Activated T-helper 17 cell treated with anti-CD3 and anti-CD28 coated beads, Interleukin-2, amount 50 U/mL, for 72 hours (primary cell): ENCODE results near the gene KRTAP10-3. TPM values are rescaled to one million over a fixed set of nuclear protein-coding genes. Genes with fewer than 3 reads are reported as not detected.
A peak's percentile ranks its signal among the peaks of the same experiment; 100 is the strongest.
"Not testable (repeated sequence)": the region's sequence is repeated elsewhere in the genome, so short reads cannot be mapped to it uniquely, and the experiment has no call there.

Source experiments
- ATAC-seq: fragments of 150-1000 bp; cut with Tn5 transposase; replicated peaks from 2 replicates; pipeline ENCODE4 v1.10.0; 2021; ENCODE audit warnings: mild to moderate bottlenecking, moderate library complexity
- H3K27ac Mint-ChIP-seq: one replicate; pipeline ENCODE4 v1.8.0; 2022; ENCODE audit warnings: mixed read lengths
- H3K27me3 Mint-ChIP-seq: one replicate; pipeline ENCODE4 v1.8.0; 2022; ENCODE audit warnings: mixed read lengths
- H3K36me3 Mint-ChIP-seq: one replicate; pipeline ENCODE4 v1.8.0; 2022; ENCODE audit warnings: low read depth, mild to moderate bottlenecking, mixed read lengths
- H3K4me1 Mint-ChIP-seq: one replicate; pipeline ENCODE4 v1.8.0; 2022; ENCODE audit warnings: mixed read lengths
- H3K4me3 Mint-ChIP-seq: one replicate; pipeline ENCODE4 v1.8.0; 2022; ENCODE audit warnings: mild to moderate bottlenecking, mixed read lengths
- H3K9me3 Mint-ChIP-seq: one replicate; pipeline ENCODE4 v1.8.0; 2022; ENCODE audit warnings: mixed read lengths
- total RNA-seq, 2 donors: library from RNA; stranded (reverse); gene quantifications; one replicate each; pipeline ENCODE4 v1.2.3, GENCODE V29; 2022

The KRTAP10-3 gene
- total RNA-seq, 2 donors from 2014 or later, result not detected

DNA sequence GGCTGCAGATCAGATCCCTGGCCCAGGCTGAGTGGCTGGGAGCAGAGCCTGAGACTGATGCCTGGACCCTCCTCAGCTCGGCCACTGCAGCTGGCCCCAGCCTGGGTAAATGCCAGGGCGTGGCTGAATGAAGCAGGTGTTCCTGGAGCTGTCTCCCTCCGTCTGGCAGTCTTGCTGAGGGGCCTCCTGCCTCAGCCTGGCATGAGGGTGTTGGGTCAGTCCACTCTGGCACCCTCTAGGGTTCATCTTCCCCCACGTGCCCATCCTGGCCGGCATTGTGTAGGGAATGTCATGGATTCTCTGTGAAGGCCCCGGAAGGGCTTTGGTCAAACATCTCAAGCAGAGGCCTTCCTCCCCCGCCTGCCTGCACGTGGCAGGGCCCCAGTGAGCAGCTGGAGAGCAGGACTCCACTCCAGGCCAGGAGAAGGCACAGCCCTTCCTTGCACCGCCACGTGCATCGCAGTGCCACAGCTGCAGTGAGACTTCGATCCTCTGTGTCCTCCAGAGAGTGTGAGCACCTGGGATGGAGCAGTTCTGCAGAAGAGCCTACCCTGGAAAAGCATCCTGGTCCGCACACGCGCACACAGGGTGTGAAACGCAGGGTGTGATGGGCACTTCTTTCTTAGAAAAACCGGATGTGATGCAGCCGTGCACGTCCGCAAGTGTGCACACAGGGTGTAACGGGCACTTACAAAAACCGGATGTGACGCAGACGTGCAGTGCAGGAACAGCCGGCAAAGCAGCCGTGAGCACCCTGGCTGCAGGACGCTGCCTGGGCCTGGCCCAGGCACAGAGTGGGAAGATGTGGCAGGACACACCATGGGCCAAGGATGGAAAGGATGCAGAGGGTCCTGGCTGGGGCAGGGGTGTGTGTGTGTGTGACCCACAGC is 10.3 kb upstream of the KRTAP10-3 start:
- peak; percentile 18 for ATAC-seq
- Mint-ChIP-seq H3K27ac (no peak overlapping the region), H3K4me1 (peaks cover 11% of the 10 kb centered on the region), H3K27me3 (peaks cover 3% of the 10 kb centered on the region), H3K36me3 (no peaks in the 10 kb centered on the region), H3K4me3 (no peak overlapping the region), H3K9me3 (no peaks in the 10 kb centered on the region)

DNA sequence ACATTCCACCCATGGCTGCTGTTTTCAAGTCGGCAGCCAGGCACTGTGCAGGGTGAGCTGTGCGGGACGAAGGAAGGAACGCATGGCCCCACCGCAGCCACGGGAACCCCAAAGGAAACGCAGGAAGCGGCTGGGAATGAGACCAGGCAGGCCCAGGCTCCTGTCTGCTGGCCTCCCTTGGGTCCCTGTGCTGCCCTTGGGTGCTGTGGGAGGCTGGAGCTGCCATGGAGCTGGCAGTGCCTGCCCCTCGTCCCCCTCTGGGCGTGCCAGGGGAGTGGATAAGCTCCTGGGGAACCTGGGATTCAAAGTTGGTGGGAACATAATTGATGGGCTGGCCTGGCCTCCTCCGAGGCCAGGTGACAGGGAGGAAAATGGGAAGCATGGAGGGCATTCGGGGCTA is 9.7 kb upstream of the KRTAP10-3 start:
- Mint-ChIP-seq H3K27me3 (peaks cover 2% of the 10 kb centered on the region), H3K36me3 (no peaks in the 10 kb centered on the region), H3K4me1 (peaks cover 11% of the 10 kb centered on the region), H3K4me3 (no peak overlapping the region), H3K9me3 (no peaks in the 10 kb centered on the region), H3K27ac (no peak overlapping the region)
- no peak for ATAC-seq

DNA sequence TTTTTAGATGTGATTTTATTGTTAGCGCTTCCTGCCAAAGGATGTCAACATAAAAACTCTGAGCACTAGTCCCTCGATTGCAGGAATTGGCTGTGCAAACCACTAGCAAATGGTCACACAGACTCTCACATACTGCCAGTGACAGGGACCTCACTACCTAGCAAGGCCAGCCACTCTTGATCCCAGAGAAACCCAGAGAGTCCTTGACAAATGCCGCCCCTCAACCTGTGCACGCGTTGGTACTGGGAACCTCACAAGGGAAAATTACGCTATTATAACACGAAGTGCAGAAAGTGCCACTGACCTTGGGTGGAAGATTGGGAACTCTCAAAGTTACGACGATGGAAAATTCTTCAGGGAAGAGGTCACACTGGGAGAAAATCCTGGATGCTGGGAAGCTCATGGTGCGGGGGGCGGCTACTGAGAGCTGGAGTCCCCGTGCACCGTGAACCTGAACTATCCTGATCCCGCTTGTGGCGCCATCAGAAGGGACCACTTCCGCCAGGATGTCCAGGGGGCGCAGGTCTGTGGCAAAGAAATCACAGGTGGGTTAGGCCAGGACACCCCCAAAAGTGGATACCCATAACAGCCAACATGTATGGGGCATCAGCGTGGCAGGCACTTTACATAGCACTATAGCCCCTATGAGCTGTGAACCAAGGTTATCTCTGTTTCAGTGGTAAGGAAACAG is 9.0 kb upstream of the KRTAP10-3 start:
- Mint-ChIP-seq H3K27me3 (no peaks in the 10 kb centered on the region), H3K27ac (no peak overlapping the region), H3K36me3 (no peaks in the 10 kb centered on the region), H3K4me1 (peaks cover 11% of the 10 kb centered on the region), H3K4me3 (no peak overlapping the region), H3K9me3 (no peaks in the 10 kb centered on the region)
- ATAC-seq, result no peak

DNA sequence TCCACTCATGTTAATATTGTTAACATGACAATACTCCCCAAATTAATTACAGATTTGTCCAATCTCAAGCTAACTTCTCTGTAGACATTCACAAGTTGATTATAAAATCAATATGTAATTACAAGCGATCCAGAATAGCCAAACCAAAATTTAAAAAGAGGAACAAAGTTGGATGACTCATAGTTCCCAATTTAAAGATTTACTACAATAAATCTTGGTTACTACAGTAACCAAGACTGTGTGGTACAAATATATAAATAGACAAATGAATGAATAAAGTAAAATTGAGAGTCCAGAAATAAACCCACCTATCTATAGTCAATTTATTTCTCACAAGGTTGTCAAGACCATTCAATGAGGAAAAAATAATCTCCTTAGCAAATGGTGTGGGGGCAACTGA is 7.8 kb upstream of the KRTAP10-3 start:
- Mint-ChIP-seq H3K4me1 (peaks cover 11% of the 10 kb centered on the region), H3K4me3 (no peak overlapping the region), H3K36me3 (no peaks in the 10 kb centered on the region), H3K27me3 (no peaks in the 10 kb centered on the region), H3K27ac (no peak overlapping the region), H3K9me3 (no peaks in the 10 kb centered on the region)
- no peak for ATAC-seq

DNA sequence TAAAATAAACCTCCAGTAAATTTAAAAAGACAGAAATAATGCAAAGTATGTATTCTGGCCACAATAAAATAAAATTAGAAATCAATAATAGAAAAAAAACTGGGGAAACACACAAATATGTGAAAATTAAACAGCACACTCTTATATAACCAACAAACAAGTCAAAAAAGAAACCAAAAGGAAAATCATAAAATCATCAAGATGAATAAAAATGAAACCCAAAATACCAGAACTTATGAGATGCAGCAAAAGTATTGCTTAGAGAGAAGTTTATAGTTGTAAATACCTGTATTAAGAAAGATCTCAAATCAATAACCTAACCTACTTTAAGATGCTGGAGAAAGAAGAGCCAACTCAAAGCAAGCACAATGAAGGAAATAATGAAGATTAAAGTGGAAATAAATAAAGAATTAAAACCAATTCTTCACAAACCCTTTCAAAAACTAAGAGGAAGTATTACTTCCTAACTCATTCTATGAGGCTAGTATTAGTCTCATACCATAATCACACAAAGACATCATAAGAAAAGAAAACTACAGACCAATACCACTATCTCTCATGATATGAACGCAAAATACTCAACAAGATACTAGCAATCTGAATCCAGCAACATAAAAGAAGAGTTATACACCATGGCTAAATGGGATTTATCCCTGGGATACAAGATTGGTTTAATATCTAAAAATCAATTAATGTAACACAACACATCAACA is 6.4 kb upstream of the KRTAP10-3 start:
- Mint-ChIP-seq H3K9me3 (peaks cover 5% of the 10 kb centered on the region), H3K4me3 (peak overlapping the region; percentile 33), H3K27me3 (no peaks in the 10 kb centered on the region), H3K4me1 (peaks cover 11% of the 10 kb centered on the region), H3K36me3 (no peaks in the 10 kb centered on the region), H3K27ac (peak overlapping the region; percentile 74)
- ATAC-seq, result peak; percentile 61

DNA sequence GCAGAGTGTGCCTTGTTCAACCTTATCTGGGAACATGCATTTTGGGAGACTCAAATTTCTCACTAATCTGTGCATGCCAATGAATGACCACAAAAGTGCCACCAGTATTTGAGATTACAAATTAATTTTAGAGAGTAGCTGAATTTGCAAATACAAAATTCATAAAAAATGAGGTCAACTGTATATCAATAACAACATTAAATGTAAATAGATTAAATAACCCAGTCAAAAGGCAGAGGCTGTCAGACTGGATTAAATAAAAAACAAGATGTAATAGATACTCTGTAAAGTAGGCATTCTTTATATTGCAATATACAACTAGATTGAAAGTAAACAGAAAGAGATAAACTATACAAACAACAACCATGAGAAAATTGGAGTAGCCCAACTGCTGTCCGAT is 5.5 kb upstream of the KRTAP10-3 start:
- Mint-ChIP-seq H3K27ac (peak overlapping the region; percentile 74), H3K36me3 (no peaks in the 10 kb centered on the region), H3K9me3 (peaks cover 5% of the 10 kb centered on the region), H3K4me1 (peaks cover 11% of the 10 kb centered on the region), H3K4me3 (no peak overlapping the region), H3K27me3 (no peaks in the 10 kb centered on the region)
- ATAC-seq, result no peak

DNA sequence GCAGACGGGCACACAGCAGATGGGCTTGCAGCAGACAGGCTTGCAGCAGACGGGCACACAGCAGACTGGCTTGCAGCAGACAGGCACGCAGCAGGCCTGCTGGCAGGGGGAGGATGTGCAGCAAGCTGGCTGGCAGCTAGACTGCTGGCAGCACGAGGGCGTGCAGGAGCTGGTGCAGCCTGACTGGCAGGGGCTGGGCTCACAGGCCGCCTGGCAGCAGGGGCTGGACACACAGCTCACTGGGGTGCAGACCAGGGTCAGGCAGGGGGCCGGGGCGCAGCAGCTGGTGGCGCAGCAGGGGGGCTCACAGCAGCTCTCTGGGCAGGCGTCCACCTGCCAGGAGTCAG is 293 bp downstream of the KRTAP10-3 start:
- H3K36me3 Mint-ChIP-seq, H3K4me1 Mint-ChIP-seq, H3K27ac Mint-ChIP-seq, H3K27me3 Mint-ChIP-seq, H3K9me3 Mint-ChIP-seq, H3K4me3 Mint-ChIP-seq, ATAC-seq: not testable (repeated sequence)

DNA sequence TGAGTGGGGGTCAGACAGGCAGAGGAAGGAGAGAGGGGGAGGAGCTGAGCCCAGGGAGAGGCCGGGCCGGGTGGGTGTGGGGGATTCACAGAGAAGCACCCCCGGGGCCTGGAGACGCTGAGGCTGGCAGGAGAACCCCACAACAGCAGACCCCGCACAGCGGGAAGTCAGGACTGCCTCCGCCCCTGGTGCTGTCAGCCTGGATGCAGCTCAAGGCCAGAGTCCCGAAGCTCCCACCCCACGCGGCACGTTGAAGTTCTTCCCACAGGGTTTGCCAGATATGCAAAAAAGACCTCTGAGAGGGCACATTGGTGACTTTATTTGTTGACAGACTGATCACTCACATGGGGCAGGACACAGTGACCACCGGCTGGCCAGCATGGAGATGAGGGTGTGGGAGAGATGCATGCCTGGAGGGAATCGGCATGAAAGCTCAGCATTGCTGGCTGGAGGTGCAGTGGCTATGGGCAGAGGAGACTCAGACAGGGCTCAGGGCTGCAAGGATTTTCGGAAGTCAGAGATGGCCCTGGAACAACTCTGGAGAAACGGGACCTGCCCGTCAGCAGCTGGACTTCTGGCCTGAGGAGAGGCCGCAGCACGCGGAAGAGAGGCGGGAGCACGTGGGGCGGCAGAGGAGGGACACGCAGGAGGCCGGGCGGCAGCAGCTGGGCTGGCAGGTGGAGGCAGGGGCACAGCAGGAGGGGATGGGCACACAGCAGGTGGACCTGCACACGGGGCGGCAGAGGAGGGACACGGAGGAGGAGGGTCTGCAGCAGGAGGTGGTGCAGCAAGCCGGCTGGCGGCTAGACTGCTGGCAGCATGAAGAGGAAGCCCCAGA is 885 bp downstream of the KRTAP10-3 start:
- ATAC-seq, result no peak
- H3K4me3 Mint-ChIP-seq, result no peak overlapping the region
- H3K27me3 Mint-ChIP-seq, result peaks cover 4% of the 10 kb centered on the region
- no peak overlapping the region for H3K27ac Mint-ChIP-seq
- no peaks in the 10 kb centered on the region for H3K36me3 Mint-ChIP-seq
- H3K4me1 Mint-ChIP-seq, result no peaks in the 10 kb centered on the region
- H3K9me3 Mint-ChIP-seq, result peaks cover 10% of the 10 kb centered on the region

DNA sequence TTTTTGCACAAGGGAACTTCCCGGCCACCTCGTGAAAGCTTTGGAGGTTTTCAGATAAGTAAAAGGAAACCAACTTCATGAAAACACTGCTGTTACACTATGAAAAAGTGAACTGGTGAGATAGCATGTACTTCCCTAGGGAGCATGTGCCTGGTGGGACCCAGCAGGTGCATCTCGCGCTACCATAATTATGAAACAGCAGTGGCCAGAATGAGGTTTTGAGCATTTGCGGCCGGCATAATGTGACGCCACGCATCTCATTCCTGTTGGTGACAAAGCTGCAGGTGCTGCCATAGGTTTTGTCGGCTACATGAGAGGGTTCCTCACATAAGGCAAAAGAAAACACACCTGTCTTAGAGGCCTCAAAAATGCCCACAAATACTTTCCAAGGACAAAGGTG is 1.7 kb downstream of the KRTAP10-3 start:
- Mint-ChIP-seq H3K4me1 (no peaks in the 10 kb centered on the region), H3K36me3 (no peaks in the 10 kb centered on the region), H3K4me3 (no peak overlapping the region), H3K27ac (no peak overlapping the region), H3K9me3 (peaks cover 10% of the 10 kb centered on the region), H3K27me3 (peaks cover 4% of the 10 kb centered on the region)
- no peak for ATAC-seq

DNA sequence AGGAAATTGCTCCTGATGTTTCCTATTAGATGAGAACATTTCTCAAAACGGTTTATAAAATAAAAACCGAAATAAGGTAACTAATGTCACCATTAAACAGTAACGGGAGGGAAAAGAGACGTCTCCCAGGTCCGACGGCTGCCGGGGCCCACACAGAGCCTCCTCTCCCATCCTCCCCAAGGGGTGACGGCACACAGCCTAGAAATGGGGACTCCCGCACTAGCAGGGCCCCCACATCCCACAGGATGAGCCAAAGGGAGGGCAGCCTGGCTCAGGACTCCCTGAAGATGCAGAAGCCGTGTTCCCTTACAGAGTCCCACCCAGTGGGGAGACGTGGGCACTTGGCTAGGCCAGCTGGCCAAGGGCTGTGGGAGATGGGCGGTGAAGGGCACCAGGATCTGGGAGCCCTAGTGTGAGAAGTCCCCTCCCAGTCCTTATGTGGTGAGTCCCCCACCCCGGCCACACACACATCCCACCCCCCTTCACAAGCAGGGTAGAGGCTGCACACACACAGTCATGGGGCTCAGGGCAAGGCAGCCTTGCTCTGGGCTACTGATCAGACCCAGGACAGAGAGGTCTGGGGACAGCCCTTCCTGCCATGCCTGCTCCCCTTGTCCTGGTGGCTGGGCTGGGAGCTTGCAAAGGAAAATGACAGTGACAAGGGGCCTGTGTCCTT is 3.3 kb downstream of the KRTAP10-3 start:
- H3K4me3 Mint-ChIP-seq, result no peak overlapping the region
- H3K9me3 Mint-ChIP-seq, result peaks cover 4% of the 10 kb centered on the region
- H3K4me1 Mint-ChIP-seq, result no peaks in the 10 kb centered on the region
- no peak overlapping the region for H3K27ac Mint-ChIP-seq
- no peak for ATAC-seq
- H3K27me3 Mint-ChIP-seq, result peaks cover 4% of the 10 kb centered on the region
- H3K36me3 Mint-ChIP-seq, result no peaks in the 10 kb centered on the region

DNA sequence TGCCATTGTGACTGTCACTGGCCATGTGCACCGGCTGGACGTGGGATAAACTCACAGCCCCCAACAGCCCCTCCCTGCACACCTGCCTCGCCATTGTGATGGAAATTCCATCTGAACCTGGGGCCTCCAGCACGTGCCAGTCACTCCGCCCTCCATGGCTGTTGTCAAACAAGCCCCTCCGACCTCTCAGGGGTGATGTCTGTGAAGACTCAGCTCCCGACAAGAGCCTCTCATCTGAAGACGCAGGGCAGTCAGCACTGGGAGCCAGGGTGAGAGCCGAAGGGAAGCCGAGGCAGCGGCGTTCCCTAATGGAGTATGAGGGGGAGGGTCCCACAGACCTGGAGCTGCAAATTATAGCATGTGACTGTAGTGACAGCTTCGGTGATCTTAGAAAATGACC is 5.9 kb downstream of the KRTAP10-3 start:
- H3K4me3 Mint-ChIP-seq, result no peak overlapping the region
- no peak overlapping the region for H3K27ac Mint-ChIP-seq
- peaks cover 3% of the 10 kb centered on the region for H3K4me1 Mint-ChIP-seq
- H3K9me3 Mint-ChIP-seq, result peaks cover 6% of the 10 kb centered on the region
- no peak for ATAC-seq
- peaks cover 4% of the 10 kb centered on the region for H3K27me3 Mint-ChIP-seq
- H3K36me3 Mint-ChIP-seq, result no peaks in the 10 kb centered on the region

DNA sequence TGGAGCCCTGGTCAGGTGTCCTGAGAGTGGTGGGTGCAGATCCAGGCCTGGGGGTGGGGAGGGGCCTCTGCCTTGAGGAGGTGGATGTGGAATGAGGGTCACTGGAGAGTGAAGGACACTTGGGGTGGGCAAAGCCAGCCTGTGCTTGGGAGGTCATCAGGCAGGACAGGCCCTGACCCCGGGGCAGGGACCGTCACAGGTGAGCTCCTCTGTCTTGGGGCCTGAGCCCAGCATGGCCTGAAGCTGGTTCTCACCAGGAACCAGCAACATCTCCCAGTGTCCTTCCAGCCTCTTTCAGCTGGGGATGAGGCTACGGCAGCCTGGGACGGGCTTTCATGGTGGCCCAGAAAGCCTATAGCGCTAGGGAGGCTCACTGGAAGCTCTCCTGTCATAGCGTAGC is 6.5 kb downstream of the KRTAP10-3 start:
- Mint-ChIP-seq H3K27me3 (peaks cover 4% of the 10 kb centered on the region), H3K27ac (no peak overlapping the region), H3K9me3 (peaks cover 12% of the 10 kb centered on the region), H3K4me1 (peaks cover 8% of the 10 kb centered on the region), H3K4me3 (no peak overlapping the region), H3K36me3 (no peaks in the 10 kb centered on the region)
- no peak for ATAC-seq

DNA sequence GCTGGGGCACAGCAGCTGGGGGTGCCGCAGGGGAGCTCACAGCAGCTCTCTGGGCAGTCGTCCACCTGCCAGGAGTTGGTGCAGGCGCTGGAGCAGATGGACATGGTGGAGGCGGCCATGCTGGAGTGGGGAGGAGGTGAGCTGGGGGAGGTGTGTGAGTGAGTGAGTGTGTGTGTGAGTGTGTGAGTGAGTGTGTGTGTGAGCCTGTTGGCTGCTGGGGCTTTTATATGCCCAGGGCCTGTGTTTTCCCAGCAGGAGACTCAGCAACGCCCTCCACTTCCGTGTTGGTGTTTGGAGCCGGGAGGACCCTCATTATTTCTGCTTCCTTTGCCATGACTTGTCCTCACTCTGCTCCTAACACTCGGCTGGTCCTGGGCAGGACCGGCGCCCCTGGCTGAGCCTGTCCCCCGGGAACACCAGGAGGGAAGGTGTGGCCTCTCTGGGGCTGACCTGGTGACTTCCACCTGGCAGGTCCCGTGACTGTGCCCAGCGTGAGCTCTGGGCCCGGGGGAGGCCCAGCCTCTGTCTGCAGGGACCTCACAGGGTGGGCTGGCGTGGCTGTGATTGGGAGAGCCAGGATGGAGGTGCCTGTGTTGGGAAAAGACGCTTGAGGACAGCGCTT is 7.1 kb downstream of the KRTAP10-3 start, which contains the start of gene KRTAP10-2:
Gene KRTAP10-2 (minus strand): TSS at position 166 of the 622 bp plus-strand sequence. CDS start 47 bp downstream, at position 119.
- Mint-ChIP-seq H3K9me3 (peaks cover 18% of the 10 kb centered on the region), H3K27me3 (peaks cover 4% of the 10 kb centered on the region), H3K4me3 (no peak within 1 kb of the TSS), H3K27ac (no peak within 1 kb of the TSS), H3K36me3 (no peaks in the 10 kb centered on the region), H3K4me1 (peaks cover 12% of the 10 kb centered on the region)
- ATAC-seq, result no peak
